Activated T-helper 2 cell treated with anti-CD3 and anti-CD28 coated beads, Interferon-gamma antibody, Interleukin-2, Interleukin-4, amounts not matched to agents 10 μg/mL and 5 μg/mL and 100 μg/mL, durations not matched to agents 14 hours and 24 hours and 36 hours (primary cell): ENCODE results near the gene SLC32A1. TPM values are rescaled to one million over a fixed set of nuclear protein-coding genes. Genes with fewer than 3 reads are reported as not detected.

ENCODE experiments used
- DNase-seq: peaks from one replicate; pipeline ENCODE4 v3.0.0; 2021; ENCODE audit warnings: low spot score
- H3K27ac Mint-ChIP-seq: one replicate; pipeline ENCODE4 v1.8.0; 2021; ENCODE audit warnings: mixed read lengths
- H3K27me3 Mint-ChIP-seq: one replicate; pipeline ENCODE4 v1.8.0; 2021; ENCODE audit warnings: low read depth, mixed read lengths
- H3K36me3 Mint-ChIP-seq: one replicate; pipeline ENCODE4 v1.8.0; 2021; ENCODE audit warnings: low read depth, mixed read lengths
- H3K4me1 Mint-ChIP-seq: one replicate; pipeline ENCODE4 v1.8.0; 2021; ENCODE audit warnings: low read depth, mixed read lengths
- H3K4me3 Mint-ChIP-seq: one replicate; pipeline ENCODE4 v1.8.0; 2021; ENCODE audit warnings: low read depth, mild to moderate bottlenecking, moderate library complexity, mixed read lengths
- H3K9me3 Mint-ChIP-seq: one replicate; pipeline ENCODE4 v1.8.0; 2021; ENCODE audit warnings: mixed read lengths
- intact Hi-C: fragments of 100-400 bp; cut with micrococcal nuclease; formaldehyde crosslinking; loops from one replicate; pipeline ENCODE4 v1.15.1; 2023
- total RNA-seq: library from RNA; stranded (reverse); gene quantifications from 2 replicates; pipeline ENCODE4 v1.2.3, GENCODE V29; 2022

The SLC32A1 gene
- total RNA-seq, 1 donor from 2014 or later = not detected

GRCh38 chr20:38748097-38748860 is 24.0 kb downstream of the SLC32A1 start, which contains the start of gene ACTR5:
Gene ACTR5, plus strand, starts transcription at chr20:38748460. Its CDS starts 19 bp downstream, at chr20:38748479.
- intact Hi-C loops = loop anchor here (1.0 to 5.0 kb wide), 3 partner anchors 17 to 144 kb away; partner anchors contain the start of gene PPP1R16B
- Mint-ChIP-seq H3K27me3 (peaks cover 6% of the 10 kb centered on the region), H3K4me1 (peaks cover 22% of the 10 kb centered on the region), H3K27ac (peak within 1 kb of the TSS; percentile 95), H3K9me3 (no peaks in the 10 kb centered on the region), H3K4me3 (peak within 1 kb of the TSS; percentile 93), H3K36me3 (peaks cover 22% of the 10 kb centered on the region)
- DNase-seq = peak; percentile 94

- no peak for DNase-seq
- H3K27me3 Mint-ChIP-seq = peaks cover 3% of the 10 kb centered on the region
- H3K4me3 Mint-ChIP-seq = peak overlapping the region; percentile 87
- peaks cover 26% of the 10 kb centered on the region for H3K36me3 Mint-ChIP-seq
- peaks cover 22% of the 10 kb centered on the region for H3K4me1 Mint-ChIP-seq
- H3K9me3 Mint-ChIP-seq = no peaks in the 10 kb centered on the region
- peak overlapping the region; percentile 67 for H3K27ac Mint-ChIP-seq
- intact Hi-C loops = loop anchor here (1.0 to 5.0 kb wide), 3 partner anchors 18 to 143 kb away; partner anchors contain the start of gene PPP1R16B
Measured at GRCh38 chr20:38748861-38749149, 24.5 kb downstream of the SLC32A1 start.

- intact Hi-C loops = loop anchor here (1.0 kb wide), 1 partner anchor 105 kb away; no protein-coding TSS in a partner anchor
- peaks cover 47% of the 10 kb centered on the region for H3K36me3 Mint-ChIP-seq
- H3K4me1 Mint-ChIP-seq = peaks cover 22% of the 10 kb centered on the region
- no peak overlapping the region for H3K27ac Mint-ChIP-seq
- DNase-seq = no peak
- peaks cover 3% of the 10 kb centered on the region for H3K27me3 Mint-ChIP-seq
- no peak overlapping the region for H3K4me3 Mint-ChIP-seq
- H3K9me3 Mint-ChIP-seq = no peaks in the 10 kb centered on the region
Measured at GRCh38 chr20:38751360-38751976, 27.2 kb downstream of the SLC32A1 start.

GRCh38 chr20:38752029-38752428 is 27.7 kb downstream of the SLC32A1 start:
- intact Hi-C loops = no loop called here
- Mint-ChIP-seq H3K36me3 (peaks cover 48% of the 10 kb centered on the region), H3K27me3 (peaks cover 3% of the 10 kb centered on the region), H3K4me1 (peaks cover 22% of the 10 kb centered on the region), H3K4me3 (no peak overlapping the region), H3K9me3 (no peaks in the 10 kb centered on the region), H3K27ac (no peak overlapping the region)
- DNase-seq = no peak

GRCh38 chr20:38754924-38755323 is 30.6 kb downstream of the SLC32A1 start:
- no peak for DNase-seq
- Mint-ChIP-seq H3K4me3 (no peak overlapping the region), H3K27ac (no peak overlapping the region), H3K4me1 (peaks cover 5% of the 10 kb centered on the region), H3K36me3 (peaks cover 61% of the 10 kb centered on the region), H3K9me3 (no peaks in the 10 kb centered on the region), H3K27me3 (no peaks in the 10 kb centered on the region)
- intact Hi-C loops = no loop called here

GRCh38 chr20:38755324-38755910 is 31.1 kb downstream of the SLC32A1 start:
- no peak for DNase-seq
- no peaks in the 10 kb centered on the region for H3K27me3 Mint-ChIP-seq
- intact Hi-C loops = no loop called here
- H3K27ac Mint-ChIP-seq = no peak overlapping the region
- no peaks in the 10 kb centered on the region for H3K9me3 Mint-ChIP-seq
- peaks cover 61% of the 10 kb centered on the region for H3K36me3 Mint-ChIP-seq
- H3K4me1 Mint-ChIP-seq = peaks cover 2% of the 10 kb centered on the region
- H3K4me3 Mint-ChIP-seq = no peak overlapping the region

GRCh38 chr20:38757145-38757775 is 33.0 kb downstream of the SLC32A1 start:
- Mint-ChIP-seq H3K27ac (no peak overlapping the region), H3K36me3 (peaks cover 70% of the 10 kb centered on the region), H3K4me3 (no peak overlapping the region), H3K27me3 (no peaks in the 10 kb centered on the region), H3K9me3 (no peaks in the 10 kb centered on the region), H3K4me1 (no peaks in the 10 kb centered on the region)
- DNase-seq = no peak
- intact Hi-C loops = no loop called here

- Mint-ChIP-seq H3K27ac (no peak overlapping the region), H3K27me3 (no peaks in the 10 kb centered on the region), H3K9me3 (no peaks in the 10 kb centered on the region), H3K36me3 (peaks cover 69% of the 10 kb centered on the region), H3K4me3 (no peak overlapping the region), H3K4me1 (peaks cover 11% of the 10 kb centered on the region)
- DNase-seq = no peak
- intact Hi-C loops = no loop called here
Measured at GRCh38 chr20:38759106-38759505, 34.8 kb downstream of the SLC32A1 start.

GRCh38 chr20:38760978-38761377 is 36.7 kb downstream of the SLC32A1 start:
- H3K9me3 Mint-ChIP-seq = no peaks in the 10 kb centered on the region
- H3K27ac Mint-ChIP-seq = no peak overlapping the region
- peaks cover 67% of the 10 kb centered on the region for H3K36me3 Mint-ChIP-seq
- no peaks in the 10 kb centered on the region for H3K27me3 Mint-ChIP-seq
- intact Hi-C loops = no loop called here
- no peak for DNase-seq
- H3K4me1 Mint-ChIP-seq = peaks cover 17% of the 10 kb centered on the region
- H3K4me3 Mint-ChIP-seq = no peak overlapping the region

GRCh38 chr20:38762174-38762573 is 37.9 kb downstream of the SLC32A1 start:
- H3K4me1 Mint-ChIP-seq = peaks cover 17% of the 10 kb centered on the region
- no peaks in the 10 kb centered on the region for H3K9me3 Mint-ChIP-seq
- H3K27ac Mint-ChIP-seq = no peak overlapping the region
- DNase-seq = no peak
- H3K36me3 Mint-ChIP-seq = peaks cover 68% of the 10 kb centered on the region
- no peaks in the 10 kb centered on the region for H3K27me3 Mint-ChIP-seq
- intact Hi-C loops = no loop called here
- no peak overlapping the region for H3K4me3 Mint-ChIP-seq

- H3K36me3 Mint-ChIP-seq = peaks cover 72% of the 10 kb centered on the region
- H3K4me1 Mint-ChIP-seq = peaks cover 17% of the 10 kb centered on the region
- H3K27ac Mint-ChIP-seq = peak overlapping the region; percentile 17
- H3K4me3 Mint-ChIP-seq = no peak overlapping the region
- no peak for DNase-seq
- no peaks in the 10 kb centered on the region for H3K27me3 Mint-ChIP-seq
- intact Hi-C loops = no loop called here
- no peaks in the 10 kb centered on the region for H3K9me3 Mint-ChIP-seq
Measured at GRCh38 chr20:38763616-38764015, 39.3 kb downstream of the SLC32A1 start.

GRCh38 chr20:38764567-38765318 is 40.5 kb downstream of the SLC32A1 start:
- no peak for DNase-seq
- Mint-ChIP-seq H3K27me3 (no peaks in the 10 kb centered on the region), H3K9me3 (no peaks in the 10 kb centered on the region), H3K4me3 (no peak overlapping the region), H3K36me3 (peaks cover 78% of the 10 kb centered on the region), H3K4me1 (peaks cover 17% of the 10 kb centered on the region), H3K27ac (peak overlapping the region; percentile 13)
- intact Hi-C loops = no loop called here
